ENCODE data around the gene SEMA5B. TPM values are rescaled to one million over a fixed set of nuclear protein-coding genes. Genes with fewer than 3 reads are reported as not detected.

SEMA5B gene
- total RNA-seq, 1 experiment from 2014 or later = 1.0 TPM

GRCh38 chr3:122930063-122930997 lies 97.2 kb downstream of the SEMA5B start:
- CTCF ChIA-PET = no interaction called here
- no peak for TF ChIP-seq CTCF (IDR thresholded peaks at IDR 0.05; ENCODE audit: insufficient read depth in 1 of 2, low read depth in 1 of 2, low read length in 1 of 2, severe bottlenecking in 1 of 2, unreplicated experiment in 1 of 2)
- Mint-ChIP-seq H3K27ac (ENCODE audit: unreplicated experiment) (no peak overlapping the region), H3K9me3 (ENCODE audit: unreplicated experiment) (no peaks in the 10 kb centered on the region), H3K36me3 (ENCODE audit: insufficient read depth, unreplicated experiment) (no peaks in the 10 kb centered on the region), H3K27me3 (ENCODE audit: insufficient read depth, unreplicated experiment) (no peaks in the 10 kb centered on the region), H3K4me3 (ENCODE audit: unreplicated experiment) (no peak overlapping the region), H3K4me1 (ENCODE audit: low read depth, unreplicated experiment) (no peaks in the 10 kb centered on the region)
- Histone ChIP-seq H3K9me3 (no peaks in the 10 kb centered on the region; the same call in 1 of the 2 replicates), H3K4me3 (ENCODE audit: low read depth, low read length) (no peak overlapping the region), H3K36me3 (ENCODE audit: control insufficient read depth, insufficient read depth, low read length) (no peaks in the 10 kb centered on the region), H3K27me3 (replicated peaks; ENCODE audit: control insufficient read depth, insufficient read depth, low read length) (no peaks in the 10 kb centered on the region), H3K4me1 (peaks cover 13% of the 10 kb centered on the region)
- BruUV-seq (replicated peaks) = no TSS peak
- DNase-seq = no peak
- POLR2A ChIA-PET = no interaction called here
- intact Hi-C loops (cut with micrococcal nuclease; ENCODE audit: unreplicated experiment) = no loop called here

- CTCF ChIA-PET = no interaction called here
- H3K36me3 ChIP-seq (ENCODE audit: control insufficient read depth, insufficient read depth, low read length) = no peaks in the 10 kb centered on the region
- TF ChIP-seq CTCF (IDR thresholded peaks at IDR 0.05; ENCODE audit: insufficient read depth in 1 of 2, low read depth in 1 of 2, low read length in 1 of 2, severe bottlenecking in 1 of 2, unreplicated experiment in 1 of 2) = no peak
- no peak overlapping the region for H3K4me3 ChIP-seq (ENCODE audit: low read depth, low read length)
- Mint-ChIP-seq H3K27me3 (ENCODE audit: insufficient read depth, unreplicated experiment) (no peaks in the 10 kb centered on the region), H3K4me1 (ENCODE audit: low read depth, unreplicated experiment) (no peaks in the 10 kb centered on the region), H3K27ac (ENCODE audit: unreplicated experiment) (no peak overlapping the region), H3K9me3 (ENCODE audit: unreplicated experiment) (no peaks in the 10 kb centered on the region), H3K4me3 (ENCODE audit: unreplicated experiment) (no peak overlapping the region), H3K36me3 (ENCODE audit: insufficient read depth, unreplicated experiment) (no peaks in the 10 kb centered on the region)
- no peaks in the 10 kb centered on the region for H3K27me3 ChIP-seq (replicated peaks; ENCODE audit: control insufficient read depth, insufficient read depth, low read length)
- intact Hi-C loops (cut with micrococcal nuclease; ENCODE audit: unreplicated experiment) = no loop called here
- POLR2A ChIA-PET = no interaction called here
- BruUV-seq (replicated peaks) = no TSS peak
- peaks cover 13% of the 10 kb centered on the region for H3K4me1 ChIP-seq
- DNase-seq = no peak
- no peaks in the 10 kb centered on the region; the same call in 1 of the 2 replicates for H3K9me3 ChIP-seq
Measured at GRCh38 chr3:122929188-122930062, 98.1 kb downstream of the SEMA5B start.

- no peak for DNase-seq
- Mint-ChIP-seq H3K27ac (ENCODE audit: unreplicated experiment) (no peak overlapping the region), H3K4me1 (ENCODE audit: low read depth, unreplicated experiment) (no peaks in the 10 kb centered on the region), H3K36me3 (ENCODE audit: insufficient read depth, unreplicated experiment) (no peaks in the 10 kb centered on the region), H3K4me3 (ENCODE audit: unreplicated experiment) (no peak overlapping the region), H3K27me3 (ENCODE audit: insufficient read depth, unreplicated experiment) (no peaks in the 10 kb centered on the region), H3K9me3 (ENCODE audit: unreplicated experiment) (no peaks in the 10 kb centered on the region)
- TF ChIP-seq CTCF (IDR thresholded peaks at IDR 0.05; ENCODE audit: insufficient read depth in 1 of 2, low read depth in 1 of 2, low read length in 1 of 2, severe bottlenecking in 1 of 2, unreplicated experiment in 1 of 2) = no peak
- Histone ChIP-seq H3K4me3 (ENCODE audit: low read depth, low read length) (no peak overlapping the region), H3K4me1 (peaks cover 13% of the 10 kb centered on the region), H3K27me3 (replicated peaks; ENCODE audit: control insufficient read depth, insufficient read depth, low read length) (no peaks in the 10 kb centered on the region), H3K9me3 (no peaks in the 10 kb centered on the region; the same call in 1 of the 2 replicates), H3K36me3 (ENCODE audit: control insufficient read depth, insufficient read depth, low read length) (no peaks in the 10 kb centered on the region)
- CTCF ChIA-PET = no interaction called here
- POLR2A ChIA-PET = no interaction called here
- BruUV-seq (replicated peaks) = no TSS peak
- intact Hi-C loops (cut with micrococcal nuclease; ENCODE audit: unreplicated experiment) = no loop called here
Measured at GRCh38 chr3:122928396-122929187, 99.0 kb downstream of the SEMA5B start.

Data from Caco-2 (cell line).